HEK293 (cell line): ENCODE measurements around the gene EIF1AD.

Source experiments
- CTCF ChIA-PET: fragments of 350-600 bp; formaldehyde crosslinking; extraction: SDS; loops from one replicate; lab custom pipeline; 2021; ENCODE audit warnings: antibody characterized with exemption; lab: Yijun Ruan, JAX
- POLR2A ChIA-PET: fragments of 300-600 bp; formaldehyde crosslinking; extraction: SDS; loops from one replicate; lab custom pipeline; 2020; ENCODE audit warnings: antibody characterized with exemption, inconsistent platforms; lab: Yijun Ruan, JAX
- H3K27ac ChIP-seq: fragments of 200-500 bp; sonication (Bioruptor generic); 2 replicates; pipeline ENCODE4 v1.5.1; 2014; ENCODE audit warnings: low read depth, low read length, control low read depth, inconsistent platforms; ENCODE audit errors: extremely low read depth
- H3K36me3 ChIP-seq, 2 experiments: fragments of 200-500 bp in 1 of 2; sonication (Bioruptor generic) in 1 of 2; 1 replicate in 1 of 2; 2 replicates in 1 of 2; pipeline ENCODE4 v1.5.1; 2014 to 2017; ENCODE audit warnings: inconsistent platforms in 2 of 2, low read length in 2 of 2; ENCODE audit not compliant: control insufficient read depth in 2 of 2, insufficient read depth in 1 of 2
- H3K4me1 ChIP-seq: fragments of 200-500 bp; sonication (Bioruptor generic); 2 replicates; pipeline ENCODE4 v1.5.1; 2014; ENCODE audit warnings: mild to moderate bottlenecking, low read length, inconsistent platforms; ENCODE audit not compliant: control insufficient read depth, insufficient read depth
- H3K4me3 ChIP-seq: 2 replicates; pipeline ENCODE4 v1.5.1; 2011; ENCODE audit warnings: low read depth, mild to moderate bottlenecking, control low read depth, low read length, moderate library complexity
- H3K9me3 ChIP-seq: fragments of 200-500 bp; sonication (Bioruptor generic); 2 replicates; pipeline ENCODE4 v1.5.1; 2014; ENCODE audit warnings: low read depth, low read length, inconsistent platforms; ENCODE audit not compliant: control insufficient read depth, insufficient read depth
- ELK4 ChIP-seq: IDR thresholded peaks from 2 replicates; pipeline ENCODE4 v1.6.1; 2011; ENCODE audit warnings: mild to moderate bottlenecking, low read depth, low read length, borderline replicate concordance
- IKZF3 ChIP-seq: fragments of 450-650 bp; IDR thresholded peaks from 2 replicates; pipeline ENCODE4 v1.5.0; 2018; ENCODE audit warnings: missing biosample characterization, mild to moderate bottlenecking, missing genetic modification characterization, moderate library complexity
- KLF9 ChIP-seq: fragments of 450-650 bp; formaldehyde crosslinking; IDR thresholded peaks from 2 replicates; pipeline ENCODE4 v1.5.1; 2016; ENCODE audit warnings: missing biosample characterization, missing genetic modification characterization, low read depth
- SALL2 ChIP-seq: fragments of 450-650 bp; formaldehyde crosslinking; IDR thresholded peaks from 2 replicates; pipeline ENCODE4 v1.5.0; 2017; ENCODE audit warnings: missing biosample characterization, mild to moderate bottlenecking, missing genetic modification characterization, borderline replicate concordance
- SCRT2 ChIP-seq: fragments of 450-650 bp; formaldehyde crosslinking; IDR thresholded peaks from 2 replicates; pipeline ENCODE4 v1.5.1; 2016; ENCODE audit warnings: missing biosample characterization, missing genetic modification characterization
- TRIM28 ChIP-seq: IDR thresholded peaks from 2 replicates; pipeline ENCODE4 v1.6.1; 2011; ENCODE audit warnings: low read length, control low read depth, borderline replicate concordance
- WT1 ChIP-seq: fragments of 450-650 bp; formaldehyde crosslinking; IDR thresholded peaks from 2 replicates; pipeline ENCODE4 v1.5.1; 2016; ENCODE audit warnings: missing biosample characterization, missing genetic modification characterization
- ZBTB26 ChIP-seq: fragments of 450-650 bp; formaldehyde crosslinking; optimal IDR thresholded peaks from 2 replicates; pipeline ENCODE3; 2016; ENCODE audit warnings: missing biosample characterization, mild to moderate bottlenecking, missing genetic modification characterization
- ZEB2 ChIP-seq: fragments of 450-650 bp; formaldehyde crosslinking; IDR thresholded peaks from 2 replicates; pipeline ENCODE4 v1.5.1; 2016; ENCODE audit warnings: missing biosample characterization, missing genetic modification characterization
- ZNF114 ChIP-seq: fragments of 450-650 bp; formaldehyde crosslinking; IDR thresholded peaks from 2 replicates; pipeline ENCODE4 v1.5.0; 2017; ENCODE audit warnings: missing biosample characterization, missing genetic modification characterization
- ZNF121 ChIP-seq: fragments of 450-650 bp; formaldehyde crosslinking; IDR thresholded peaks from 2 replicates; pipeline ENCODE4 v1.5.1; 2016; ENCODE audit warnings: missing biosample characterization, missing genetic modification characterization
- ZNF169 ChIP-seq: fragments of 450-650 bp; formaldehyde crosslinking; IDR thresholded peaks from 2 replicates; pipeline ENCODE4 v1.5.1; 2016; ENCODE audit warnings: missing biosample characterization, missing genetic modification characterization
- ZNF280C ChIP-seq: fragments of 450-650 bp; formaldehyde crosslinking; IDR thresholded peaks from 2 replicates; pipeline ENCODE4 v1.5.1; 2016; ENCODE audit warnings: missing biosample characterization, missing genetic modification characterization
- ZNF311 ChIP-seq: fragments of 450-650 bp; formaldehyde crosslinking; IDR thresholded peaks from 2 replicates; pipeline ENCODE4 v1.5.1; 2017; ENCODE audit warnings: missing biosample characterization, missing genetic modification characterization, borderline replicate concordance
- ZNF350 ChIP-seq: fragments of 450-650 bp; formaldehyde crosslinking; IDR thresholded peaks from 2 replicates; pipeline ENCODE4 v1.5.0; 2017; ENCODE audit warnings: missing biosample characterization, mild to moderate bottlenecking, missing genetic modification characterization
- ZNF449 ChIP-seq: fragments of 450-650 bp; formaldehyde crosslinking; IDR thresholded peaks from 2 replicates; pipeline ENCODE4 v1.5.1; 2017; ENCODE audit warnings: missing biosample characterization, mild to moderate bottlenecking, missing genetic modification characterization, moderate library complexity
- ZNF48 ChIP-seq: fragments of 450-650 bp; formaldehyde crosslinking; IDR thresholded peaks from 2 replicates; pipeline ENCODE4 v1.5.1; 2016; ENCODE audit warnings: missing biosample characterization, missing genetic modification characterization
- ZNF501 ChIP-seq: fragments of 450-650 bp; formaldehyde crosslinking; IDR thresholded peaks from 2 replicates; pipeline ENCODE4 v1.5.1; 2016; ENCODE audit warnings: missing biosample characterization, missing genetic modification characterization
- ZNF571 ChIP-seq: fragments of 450-650 bp; formaldehyde crosslinking; IDR thresholded peaks from 2 replicates; pipeline ENCODE4 v1.5.0; 2017; ENCODE audit warnings: missing biosample characterization, missing genetic modification characterization
- ZSCAN23 ChIP-seq: fragments of 450-650 bp; formaldehyde crosslinking; IDR thresholded peaks from 2 replicates; pipeline ENCODE4 v1.5.1; 2016; ENCODE audit warnings: missing biosample characterization, missing genetic modification characterization
- ZSCAN4 ChIP-seq: fragments of 450-650 bp; formaldehyde crosslinking; IDR thresholded peaks from 2 replicates; pipeline ENCODE4 v1.5.1; 2017; ENCODE audit warnings: missing biosample characterization, missing genetic modification characterization

The EIF1AD gene

GRCh38 chr11:65961267-65962140 is 40.5 kb downstream of the EIF1AD start, which contains the start of gene SART1 (continued):
- TF ChIP-seq ZBTB26 (tag by site-specific recombination) (peak; percentile 90), ELK4 (no peak), ZNF449 (tag by site-specific recombination) (peak; percentile 83), ZNF501 (tag by site-specific recombination) (peak; percentile 55; the same call in 1 of the 2 replicates), ZEB2 (tag by site-specific recombination) (peak; percentile 65)
- TF ChIP-seq, all 188 proteins: peak for 20

- Histone ChIP-seq H3K9me3 (no peaks in the 10 kb centered on the region), H3K4me3 (peak overlapping the region; percentile 89), H3K36me3 (peaks cover 0 to 23% of the 10 kb centered on the region in 2 experiments; a peak in 1 of 3 replicates), H3K27ac (peak overlapping the region; percentile 77), H3K4me1 (no peaks in the 10 kb centered on the region)
- ChIA-PET CTCF (interaction anchor here (0.6 to 3.2 kb wide), 4 partner anchors 25 to 181 kb away, joined by 3 to 16 read pairs (median 4); partner anchors contain the start of genes CCDC85B and FIBP), POLR2A (interaction anchor here (0.9 to 1.8 kb wide), 3 partner anchors 9 to 101 kb away, joined by 3 to 8 read pairs (median 5); partner anchors contain the start of gene CCDC85B)
- TF ChIP-seq ZNF48 (tag by site-specific recombination) = no peak
- TF ChIP-seq WT1 (tag by site-specific recombination) = 0 out of 2 replicates have a peak, but pooled peaks have one; percentile 13
- 0 out of 2 replicates have a peak, but pooled peaks have one; percentile 24 for TF ChIP-seq ZNF121 (tag by site-specific recombination)
- no peak for TF ChIP-seq ZNF350
- no peak for TF ChIP-seq ZSCAN23 (tag by site-specific recombination)
- TF ChIP-seq ZNF280C = no peak
- no peak for TF ChIP-seq TRIM28
- TF ChIP-seq SCRT2 (tag by site-specific recombination) = no peak
- TF ChIP-seq IKZF3 (tag by site-specific recombination) = no peak
- no peak for TF ChIP-seq SALL2 (tag by site-specific recombination)
- TF ChIP-seq ZNF169 (tag by site-specific recombination) = no peak
- no peak for TF ChIP-seq ZSCAN4 (tag by site-specific recombination)
- no peak for TF ChIP-seq ZNF114 (tag by site-specific recombination)
- no peak for TF ChIP-seq ZNF311 (tag by site-specific recombination)
- no peak for TF ChIP-seq ZNF571 (tag by site-specific recombination)
- 0 out of 2 replicates have a peak, but pooled peaks have one; percentile 20 for TF ChIP-seq KLF9
Measured at GRCh38 chr11:65960824-65961266, 41.1 kb downstream of the EIF1AD start.
